Lung microvascular endothelial cell (primary cell): ENCODE data around the gene CAPRIN1. TPM values are rescaled to one million over a fixed set of nuclear protein-coding genes. Genes with fewer than 3 reads are reported as not detected.

Experiments
- DNase-seq, 2 donors: peaks; one replicate each; pipeline versions ENCODE4 v3.0.0 to v3.0.0-alpha.2; 2010; ENCODE audit warnings: low read depth in 2 of 2
- total RNA-seq: library from RNA; depleted of rRNA; stranded (reverse); fragments of >200 nt; gene quantifications from 2 replicates; pipeline ENCODE4 v1.2.1, GENCODE V29; 2014

The CAPRIN1 gene
- total RNA-seq, 1 donor from 2014 or later, result 119 TPM

DNA sequence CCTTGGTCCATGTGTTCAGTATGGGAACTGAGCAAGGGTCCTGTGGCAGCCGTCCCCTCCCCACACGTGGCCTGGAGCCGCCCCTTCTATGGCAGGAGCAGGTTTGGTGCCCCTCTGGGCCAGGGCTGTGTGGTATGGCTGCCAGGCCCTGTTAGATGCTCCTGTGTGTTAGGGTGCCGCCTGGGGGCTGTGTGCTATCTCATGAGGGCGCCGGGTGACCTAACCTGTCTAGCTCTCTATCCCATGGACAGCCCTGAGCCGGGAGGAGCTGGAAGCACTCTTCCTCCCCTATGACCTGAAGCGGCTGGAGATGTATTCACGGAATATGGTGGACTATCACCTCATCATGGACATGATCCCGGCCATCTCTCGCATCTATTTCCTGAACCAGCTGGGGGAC, 88.6 kb downstream of the CAPRIN1 start:
- no peak for DNase-seq

DNA sequence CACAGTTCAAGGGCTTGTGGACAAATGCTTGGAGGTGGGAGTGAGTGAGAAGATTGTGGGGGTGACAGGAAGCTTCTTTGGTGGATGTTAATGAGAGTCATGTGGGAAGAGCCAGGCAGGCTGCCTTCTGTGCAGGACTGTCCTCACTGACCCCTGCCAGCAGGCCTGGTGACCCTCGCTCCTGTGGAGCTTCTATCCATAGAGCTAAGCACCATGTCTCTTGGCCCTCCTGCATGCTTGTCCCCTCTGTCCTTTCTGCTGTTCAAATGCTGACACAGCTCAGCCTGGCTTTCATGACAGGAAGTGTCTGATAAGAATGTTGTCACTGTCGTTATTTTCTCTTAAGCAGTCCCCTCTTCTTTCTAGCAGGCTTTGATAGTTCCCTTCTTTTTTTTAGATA, 91.5 kb downstream of the CAPRIN1 start:
- DNase-seq, result no peak

DNA sequence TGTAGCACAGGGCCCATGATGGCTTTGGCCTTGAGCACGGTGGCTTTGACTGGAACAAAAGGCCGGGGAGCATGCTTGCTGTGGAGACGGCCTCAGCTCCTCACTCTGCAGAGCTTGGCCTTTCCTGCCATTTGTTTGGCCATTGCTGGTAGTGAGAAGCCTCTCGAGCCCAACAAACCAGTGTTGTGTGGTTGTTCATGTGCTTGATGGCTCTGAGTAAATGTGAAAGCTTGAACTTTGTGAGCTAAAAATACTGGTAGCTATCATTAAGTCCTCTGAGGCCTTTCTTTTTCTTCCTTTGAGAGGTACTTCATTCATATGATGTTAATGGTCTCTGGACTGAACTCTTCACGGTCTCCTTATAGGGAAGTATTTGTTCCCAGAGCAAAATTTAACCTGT, 93.5 kb downstream of the CAPRIN1 start:
- no peak for DNase-seq

DNA sequence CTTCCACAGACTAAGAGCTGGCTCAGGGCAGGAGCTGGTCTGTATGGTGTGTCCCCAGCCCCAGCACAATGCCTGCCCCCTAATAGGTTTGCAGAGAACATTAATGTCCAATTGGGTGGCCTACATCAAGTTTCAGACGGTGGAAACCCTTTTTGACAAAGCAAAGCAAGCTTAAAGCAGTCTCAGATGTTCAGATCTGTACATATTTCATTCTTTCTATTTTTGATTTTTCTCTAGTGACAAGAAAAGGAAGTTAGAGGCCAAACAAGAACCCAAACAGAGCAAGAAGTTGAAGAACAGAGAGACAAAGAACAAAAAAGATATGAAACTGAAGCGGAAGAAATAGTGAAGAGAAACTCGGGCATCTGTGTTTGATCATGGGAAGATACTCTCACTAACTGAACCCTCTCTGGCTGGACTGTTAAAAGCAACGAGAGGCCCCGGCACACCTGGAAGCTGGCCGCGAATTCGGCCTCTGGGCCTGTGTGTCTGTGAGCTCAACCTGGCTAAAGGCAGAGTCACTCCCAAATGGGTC, 94.4 kb downstream of the CAPRIN1 start:
- DNase-seq, result no peak

DNA sequence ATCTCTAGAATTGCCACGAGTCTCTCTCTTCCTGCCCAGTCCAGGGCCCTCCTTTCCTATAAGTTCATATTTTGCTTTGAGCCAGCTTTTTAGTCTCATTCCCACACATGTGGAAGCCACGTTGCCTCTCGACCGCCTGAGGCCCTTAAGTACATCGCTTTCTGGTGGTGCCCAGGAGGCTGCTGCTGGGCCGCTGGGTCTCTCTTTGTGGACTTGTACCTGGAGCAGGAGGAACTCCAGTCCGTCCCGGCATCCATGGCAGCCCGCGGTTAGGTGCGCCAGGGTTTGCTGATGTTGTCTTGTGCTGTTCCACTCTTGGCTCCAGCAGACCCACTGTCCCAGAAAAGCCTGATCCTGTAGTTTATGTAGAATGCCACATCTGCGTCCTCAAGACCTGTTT, 94.9 kb downstream of the CAPRIN1 start:
- DNase-seq, result no peak

DNA sequence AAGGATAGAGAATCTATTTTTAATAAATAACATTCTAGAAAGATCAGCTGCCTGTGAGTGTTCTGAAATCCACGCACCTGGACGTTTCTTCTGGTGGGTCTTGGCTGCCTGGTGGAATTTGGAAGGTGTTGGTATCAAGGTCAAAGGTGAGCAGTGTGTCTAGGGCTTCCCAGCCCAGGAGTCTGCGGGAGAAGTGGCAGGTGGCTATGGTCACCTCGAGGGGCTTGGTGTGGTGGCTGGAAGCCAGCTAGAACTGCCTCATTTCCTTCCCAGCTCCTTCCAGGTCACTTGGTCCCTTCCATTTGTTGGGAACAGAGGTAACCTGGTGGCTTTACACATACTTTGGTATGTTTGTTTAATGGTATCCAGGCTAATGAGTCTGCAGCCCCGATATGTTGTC, 95.3 kb downstream of the CAPRIN1 start:
- DNase-seq, result no peak

DNA sequence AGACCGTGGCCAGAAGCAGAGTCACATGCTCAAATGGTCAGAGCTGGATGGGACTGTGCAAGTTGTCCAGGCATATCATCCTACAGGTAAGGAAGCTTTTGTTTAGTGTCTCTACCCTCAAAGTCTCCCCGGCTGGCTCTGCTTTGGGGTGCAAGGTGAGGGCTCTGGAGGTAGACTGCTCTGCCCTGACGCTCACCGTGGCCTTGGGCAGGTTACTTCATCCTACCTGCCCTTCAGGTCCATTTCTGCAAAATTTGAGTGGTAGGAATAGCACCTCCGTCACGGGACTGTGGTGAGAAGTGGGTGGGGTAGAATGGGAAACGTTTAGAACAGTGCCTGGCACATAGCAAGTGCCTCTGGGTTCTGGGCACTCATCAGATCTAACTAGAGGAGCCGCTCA, 96.0 kb downstream of the CAPRIN1 start:
- DNase-seq, result no peak

DNA sequence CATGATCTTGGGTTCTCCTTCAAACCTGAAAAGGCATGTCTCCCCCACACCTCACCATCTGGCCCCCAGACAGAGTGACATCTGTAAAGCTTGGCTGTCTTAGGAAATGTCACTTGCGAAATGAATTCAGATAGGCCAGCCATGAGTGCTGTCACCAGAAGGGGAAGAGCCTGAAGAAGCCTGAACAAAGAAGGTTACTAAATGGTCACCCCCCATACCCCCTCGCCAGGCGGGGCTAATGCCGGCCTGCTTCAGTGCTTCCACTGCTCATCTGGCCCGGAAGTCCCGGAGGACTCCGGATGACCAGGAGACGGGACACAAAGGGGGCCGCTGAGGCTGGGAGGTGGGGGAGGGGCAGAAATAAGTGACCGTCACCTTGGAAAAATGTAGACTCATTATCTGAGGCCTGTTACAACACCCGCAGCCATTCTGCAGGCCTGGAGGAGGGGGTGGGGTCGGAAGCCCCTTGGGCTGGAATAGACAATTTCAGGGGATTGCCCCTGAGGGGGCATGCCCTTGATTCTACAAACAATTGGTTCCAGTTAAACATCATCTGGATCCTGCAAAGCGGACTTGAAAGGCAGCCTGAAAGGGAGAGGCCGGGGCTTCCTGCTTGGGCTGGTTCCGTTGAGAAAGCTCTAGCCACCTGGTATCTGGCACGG, 97.1 kb downstream of the CAPRIN1 start:
- DNase-seq, result no peak

DNA sequence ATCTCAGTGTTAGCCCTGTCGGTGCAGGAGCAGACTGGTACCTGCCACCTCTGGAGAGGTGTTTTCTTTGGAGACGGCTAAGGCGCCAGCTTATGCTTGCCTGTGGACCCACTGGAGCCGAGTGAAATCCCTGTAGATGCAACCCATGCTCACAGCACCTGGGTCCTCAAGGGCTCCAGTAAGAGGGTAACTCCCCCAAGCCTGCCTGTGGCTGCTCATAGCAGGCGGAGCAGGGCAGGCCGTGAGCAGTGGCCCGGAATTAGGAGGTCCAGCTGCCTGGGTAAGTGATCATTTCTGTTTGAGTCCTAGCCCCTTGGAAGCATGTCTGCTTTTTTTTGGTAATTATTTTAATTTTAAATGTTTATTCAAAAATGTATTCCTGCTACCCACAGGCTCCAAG, 97.7 kb downstream of the CAPRIN1 start:
- DNase-seq, result no peak

DNA sequence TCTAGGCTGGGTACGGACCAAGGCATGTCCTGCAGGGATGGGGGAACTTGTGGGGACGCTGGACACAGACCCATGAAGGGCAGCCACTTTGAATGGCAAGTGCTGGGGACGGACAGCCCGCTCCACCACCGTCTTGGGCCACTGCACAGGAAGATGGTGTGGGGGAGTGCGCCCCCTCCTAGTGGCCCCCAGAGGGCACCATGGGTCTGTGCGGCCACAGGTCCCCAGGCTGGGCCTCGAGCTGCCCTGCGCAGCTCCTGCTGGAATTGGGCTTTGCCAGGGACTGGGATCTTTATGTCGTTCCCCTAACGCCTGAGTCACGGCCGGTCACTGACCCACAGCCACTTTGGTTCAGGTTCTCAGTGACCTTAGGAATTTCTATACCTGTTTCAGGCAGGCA, 98.3 kb downstream of the CAPRIN1 start:
- DNase-seq, result peak in 1 of 2 donors; percentile 33

DNA sequence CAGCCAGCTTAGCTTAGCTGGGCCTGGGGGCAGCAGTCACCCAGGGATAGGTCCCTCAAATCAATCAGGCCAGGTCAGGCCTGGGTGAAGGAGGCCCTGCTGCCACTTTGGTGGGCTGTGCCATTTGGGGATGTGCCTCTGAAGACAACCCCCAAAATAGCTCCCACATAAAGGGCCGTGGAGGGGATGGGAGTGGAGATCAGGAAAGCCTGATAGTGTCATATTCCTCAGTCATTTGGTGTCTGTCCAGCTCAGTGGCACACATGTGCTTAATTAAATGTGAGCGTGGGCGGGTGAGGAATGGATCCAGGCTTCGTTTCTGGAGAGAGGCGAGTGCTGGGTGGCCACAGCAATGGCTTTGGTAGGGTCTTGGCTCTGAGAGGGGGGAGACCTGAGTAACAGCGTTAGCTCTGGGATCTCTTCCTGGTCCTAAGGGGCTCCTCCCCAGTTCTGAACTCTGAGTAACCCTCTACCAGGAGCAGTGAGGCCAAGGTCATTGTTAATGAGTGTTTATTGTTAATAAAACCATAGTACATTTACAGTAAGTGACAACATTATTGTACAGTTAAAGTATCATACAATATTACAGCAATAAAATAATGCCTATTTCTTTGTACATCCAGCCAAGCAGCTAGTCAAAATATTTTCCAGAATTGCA, 99.1 kb downstream of the CAPRIN1 start:
- no peak for DNase-seq

Other genes with a start within 250 kb of the CAPRIN1 start
- gene LMO2, start 159.7 kb upstream of the CAPRIN1 start, total RNA-seq, result 57.8 and 78.4 TPM in 2 replicates
- 9.4 and 13.3 TPM in 2 replicates for gene NAT10, start 53.9 kb downstream of the CAPRIN1 start, total RNA-seq